HG02981 (cell line): ENCODE data around the gene NME4.
A peak's percentile ranks its signal among the peaks of the same experiment; 100 is the strongest.
"Not testable (repeated sequence)": the region's sequence is repeated elsewhere in the genome, so short reads cannot be mapped to it uniquely, and the experiment has no call there.

ENCODE experiments used
- ATAC-seq: cut with Tn5 transposase; IDR thresholded peaks from one replicate; pipeline ENCODE4 v1.9.1; 2021; ENCODE audit warnings: mild to moderate bottlenecking, moderate library complexity; ENCODE audit not compliant: unreplicated experiment

The NME4 gene

GRCh38 chr16:397135-397661 lies at the start of gene NME4:
Gene NME4 (plus strand): TSS chr16:397199. CDS start chr16:397223, 24 bp downstream.
- no peak for ATAC-seq

GRCh38 chr16:347203-347602 lies 49.8 kb upstream of the NME4 start:
- no peak for ATAC-seq

GRCh38 chr16:348495-348894 lies 48.5 kb upstream of the NME4 start:
- not testable (repeated sequence) for ATAC-seq

- no peak for ATAC-seq
These were observed 47.8 kb upstream of the NME4 start for GRCh38 chr16:349211-349610.

GRCh38 chr16:350203-350602 lies 46.8 kb upstream of the NME4 start:
- no peak for ATAC-seq

GRCh38 chr16:351804-352520 lies 45.0 kb upstream of the NME4 start:
- ATAC-seq: peak; percentile 21

- ATAC-seq: peak; percentile 57
These were observed 44.2 kb upstream of the NME4 start, which contains the start of gene AXIN1 for GRCh38 chr16:352547-353403. Gene AXIN1 (minus strand): TSS chr16:352723. CDS start chr16:347025, 5,698 bp downstream.

GRCh38 chr16:353404-354290 lies 43.4 kb upstream of the NME4 start:
- ATAC-seq: no peak

- ATAC-seq: no peak
These were observed 42.6 kb upstream of the NME4 start for GRCh38 chr16:354291-354881.

- ATAC-seq: no peak
These were observed 42.0 kb upstream of the NME4 start for GRCh38 chr16:354971-355461.

GRCh38 chr16:356741-357140 lies 40.3 kb upstream of the NME4 start:
- no peak for ATAC-seq

- no peak for ATAC-seq
These were observed 37.8 kb upstream of the NME4 start for GRCh38 chr16:359067-359763.

GRCh38 chr16:359871-360697 lies 36.9 kb upstream of the NME4 start:
- ATAC-seq: no peak

- no peak for ATAC-seq
These were observed 36.2 kb upstream of the NME4 start for GRCh38 chr16:360698-361336.

GRCh38 chr16:361341-361871 lies 35.6 kb upstream of the NME4 start:
- no peak for ATAC-seq

- no peak for ATAC-seq
These were observed 34.9 kb upstream of the NME4 start for GRCh38 chr16:361872-362701.

GRCh38 chr16:362702-362999 lies 34.3 kb upstream of the NME4 start:
- ATAC-seq: not testable (repeated sequence)
